Pancreas (tissue), 10 donors: ENCODE data around the gene ERBB4. TPM values are rescaled to one million over a fixed set of nuclear protein-coding genes. Genes with fewer than 3 reads are reported as not detected.
A peak's percentile ranks its signal among the peaks of the same experiment; 100 is the strongest.

ENCODE experiments used
- ATAC-seq, 4 donors: fragments of 200-7000 bp; cut with Tn5 transposase; one replicate each; pipeline versions ENCODE4 v1.8.0 to v1.9.1; 2020; ENCODE audit warnings: mild to moderate bottlenecking in 4 of 4, moderate library complexity in 4 of 4
- DNase-seq, 6 donors: peaks; one replicate each; pipeline ENCODE4 v3.0.0-alpha.2; 2020
- FAIRE-seq: peaks from 2 replicates; lab custom pipeline; 2012; peaks lifted over from hg19 to GRCh38; lab: Jason Lieb, UNC
- H3K27ac ChIP-seq, 4 donors: fragments of 200-600 bp; sonication (generic); 1 replicate in 3 of 4; 2 replicates in 1 of 4; pipeline versions ENCODE4 v1.5.0 to v1.8.0; 2020
- H3K27me3 ChIP-seq, 4 donors: fragments of 200-600 bp; one replicate each; pipeline ENCODE4 v1.8.0; 2021
- H3K36me3 ChIP-seq, 3 donors: fragments of 200-600 bp; sonication (generic) in 1 of 3; one replicate each; pipeline versions ENCODE4 v1.5.0 to v1.8.0; 2020 to 2021
- H3K4me1 ChIP-seq, 3 donors: fragments of 200-600 bp; one replicate each; pipeline ENCODE4 v1.8.0; 2021
- H3K4me3 ChIP-seq, 4 donors: fragments of 200-600 bp; sonication (generic) in 2 of 4; one replicate each; pipeline versions ENCODE4 v1.5.0 to v1.8.0; 2020 to 2021
- H3K9me3 ChIP-seq, 4 donors: fragments of 200-600 bp; one replicate each; pipeline ENCODE4 v1.8.0; 2021
- WGBS, 2 donors: extraction: QIAGEN DNeasy Blood & Tissue Kit; methylation state at CpG; one replicate each; pipeline ENCODE4 v1.1.7; 2013; 5-methylcytosine and 5-hydroxymethylcytosine counted together
- intact Hi-C, 3 donors: fragments of 100-400 bp; cut with DNase I; formaldehyde crosslinking; loops; one replicate each; pipeline versions ENCODE4 v1.11.1 to v1.14.2; 2022
- polyA plus RNA-seq, 2 donors: library from polyadenylated mRNA; stranded (reverse); fragments of 200-250 nt; gene quantifications; one replicate each; pipeline ENCODE4 v1.2.3, GENCODE V29; 2013
- total RNA-seq, 6 donors: library from RNA; stranded (reverse); fragmentation: NEBNext Ultra II Directional in 4 of 6; extraction: Animal tissue kit (Norgen Biotek cat#: 25700) in 4 of 6; gene quantifications; one replicate each; pipeline versions ENCODE4 v1.2.1 to v1.2.4, GENCODE V29; 2021 to 2023
- TF ChIP-seq, protein P1 (sequence below), 4 donors: fragments of 200-600 bp; sonication (generic) in 3 of 4; IDR thresholded peaks; one replicate each; pipeline versions ENCODE4 v1.5.0 to v1.8.0; 2021; ENCODE audit warnings: antibody characterized with exemption in 4 of 4
- donor health status: healthy with polysubstance abuse.
- donor health status: DM: no; HTN: no; CAD: no; lungs with moderate emphysema.
- donor health status: DM: no; HTN: no; CAD: no.
- donor health status: control.
- donor health status: control.
- donor health status: Bipolar disorder and iron deficiency.
- donor health status: DM: yes; HTN: yes; CAD: no.
- donor health status: DM: no; HTN: no; CAD: no.
- donor health status: DM: no; HTN: no; CAD: no.
- donor health status: DM: yes; HTN: yes; CAD: no.

Gene ERBB4
- total and polyA plus RNA-seq, 8 donors: 0.30 to 5.0 (median 3.3) TPM

DNA sequence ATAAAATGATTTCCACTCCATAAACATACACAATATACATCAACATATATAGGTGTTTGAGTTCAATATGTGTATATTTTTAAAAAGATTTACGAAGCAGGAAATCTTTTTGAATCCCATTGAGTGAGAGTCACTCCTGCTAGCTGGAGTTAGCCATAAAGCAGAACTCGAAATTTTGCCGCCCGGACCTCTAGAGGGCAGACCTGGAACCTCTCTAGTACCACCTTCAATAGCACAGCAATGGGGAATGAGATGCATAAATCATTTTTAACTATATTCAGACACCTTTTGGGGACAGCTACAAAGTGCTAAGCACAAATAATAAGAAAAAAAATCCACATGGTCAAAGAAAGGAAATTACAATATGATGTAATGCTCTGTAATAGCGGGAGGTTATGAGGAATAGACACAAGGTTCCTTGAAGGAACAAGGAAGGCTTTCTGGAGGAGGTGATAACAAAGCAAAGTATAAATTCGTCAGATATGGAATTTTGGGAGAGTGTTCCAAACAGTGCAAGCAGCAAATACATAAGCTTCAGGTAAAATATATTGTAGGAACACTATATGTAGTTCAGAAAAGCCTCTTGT is 533.4 kb downstream of the ERBB4 start:
- peaks cover 0 to 4% (median 0%) of the 10 kb centered on the region in 3 donors for H3K4me1 ChIP-seq
- H3K27ac ChIP-seq: no peak overlapping the region
- ATAC-seq (no peak), FAIRE-seq (no peak), DNase-seq (peak in 1 of 6 donors; percentile 26)
- H3K27me3 ChIP-seq: no peaks in the 10 kb centered on the region
- intact Hi-C loops: no loop called here
- H3K9me3 ChIP-seq: no peaks in the 10 kb centered on the region
- H3K4me3 ChIP-seq: no peak overlapping the region
- TF ChIP-seq, protein P1, sequence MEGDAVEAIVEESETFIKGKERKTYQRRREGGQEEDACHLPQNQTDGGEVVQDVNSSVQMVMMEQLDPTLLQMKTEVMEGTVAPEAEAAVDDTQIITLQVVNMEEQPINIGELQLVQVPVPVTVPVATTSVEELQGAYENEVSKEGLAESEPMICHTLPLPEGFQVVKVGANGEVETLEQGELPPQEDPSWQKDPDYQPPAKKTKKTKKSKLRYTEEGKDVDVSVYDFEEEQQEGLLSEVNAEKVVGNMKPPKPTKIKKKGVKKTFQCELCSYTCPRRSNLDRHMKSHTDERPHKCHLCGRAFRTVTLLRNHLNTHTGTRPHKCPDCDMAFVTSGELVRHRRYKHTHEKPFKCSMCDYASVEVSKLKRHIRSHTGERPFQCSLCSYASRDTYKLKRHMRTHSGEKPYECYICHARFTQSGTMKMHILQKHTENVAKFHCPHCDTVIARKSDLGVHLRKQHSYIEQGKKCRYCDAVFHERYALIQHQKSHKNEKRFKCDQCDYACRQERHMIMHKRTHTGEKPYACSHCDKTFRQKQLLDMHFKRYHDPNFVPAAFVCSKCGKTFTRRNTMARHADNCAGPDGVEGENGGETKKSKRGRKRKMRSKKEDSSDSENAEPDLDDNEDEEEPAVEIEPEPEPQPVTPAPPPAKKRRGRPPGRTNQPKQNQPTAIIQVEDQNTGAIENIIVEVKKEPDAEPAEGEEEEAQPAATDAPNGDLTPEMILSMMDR (IDR thresholded peaks at IDR 0.05): no peak
- H3K36me3 ChIP-seq: no peaks in the 10 kb centered on the region
- WGBS, 2 donors: 48 to 60% methylated on average over 6 of the region's 6 CpGs

DNA sequence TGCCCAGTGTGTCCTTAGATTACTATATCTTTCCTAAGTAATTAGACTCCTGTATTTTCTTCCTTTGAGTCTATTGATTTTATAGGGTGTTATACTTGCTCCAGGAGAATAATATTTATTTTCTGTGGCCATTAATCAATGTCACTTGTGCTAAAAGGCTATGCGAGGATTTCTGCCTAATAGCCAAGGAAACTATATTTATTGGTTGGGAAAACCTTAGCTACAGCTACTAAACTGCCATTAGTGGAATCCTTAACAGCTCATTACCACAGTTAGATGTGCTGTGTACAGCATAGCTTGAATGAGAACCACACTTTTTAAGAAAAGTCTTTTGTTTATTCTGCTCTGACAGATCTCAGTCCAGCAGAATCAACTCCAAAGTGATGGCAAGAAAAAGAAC is 537.3 kb downstream of the ERBB4 start:
- WGBS, 2 donors: 1 to 7% methylated on average over 1 of the region's 1 CpG
- Histone ChIP-seq H3K36me3 (no peaks in the 10 kb centered on the region), H3K4me3 (no peak overlapping the region), H3K27ac (no peak overlapping the region), H3K27me3 (no peaks in the 10 kb centered on the region), H3K9me3 (no peaks in the 10 kb centered on the region), H3K4me1 (peaks cover 0 to 4% (median 0%) of the 10 kb centered on the region in 3 donors)
- TF ChIP-seq, protein P1 (IDR thresholded peaks at IDR 0.05): no peak
- intact Hi-C loops: no loop called here
- ATAC-seq (no peak), FAIRE-seq (no peak), DNase-seq (no peak)

DNA sequence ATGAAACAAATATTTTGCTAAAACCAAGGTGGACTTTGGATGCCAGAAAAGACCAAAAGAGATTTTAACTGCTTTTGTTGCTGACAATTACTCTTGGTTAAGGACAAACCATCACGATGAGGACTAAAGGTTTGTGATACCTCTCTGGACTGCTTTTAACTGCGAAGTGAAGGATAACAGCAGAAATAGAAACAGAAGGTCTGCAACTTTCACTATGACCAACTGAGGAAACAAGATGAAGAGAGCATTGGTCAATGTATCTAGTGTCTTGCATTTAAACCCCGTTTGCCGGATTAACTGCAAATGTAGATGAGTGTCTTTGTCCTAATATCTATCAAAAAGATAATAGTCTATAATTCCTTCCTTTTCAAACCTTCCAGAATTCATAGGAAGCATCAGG is 541.7 kb downstream of the ERBB4 start:
- ATAC-seq: no peak
- Histone ChIP-seq H3K4me3 (no peak overlapping the region), H3K9me3 (no peaks in the 10 kb centered on the region), H3K27me3 (no peaks in the 10 kb centered on the region), H3K4me1 (peaks cover 0 to 4% (median 0%) of the 10 kb centered on the region in 3 donors), H3K36me3 (no peaks in the 10 kb centered on the region), H3K27ac (no peak overlapping the region)
- DNase-seq: no peak
- no peak for FAIRE-seq
- 75 to 78% methylated on average over 4 of the region's 4 CpGs for WGBS, 2 donors
- TF ChIP-seq, protein P1 (IDR thresholded peaks at IDR 0.05): no peak
- intact Hi-C loops: no loop called here

DNA sequence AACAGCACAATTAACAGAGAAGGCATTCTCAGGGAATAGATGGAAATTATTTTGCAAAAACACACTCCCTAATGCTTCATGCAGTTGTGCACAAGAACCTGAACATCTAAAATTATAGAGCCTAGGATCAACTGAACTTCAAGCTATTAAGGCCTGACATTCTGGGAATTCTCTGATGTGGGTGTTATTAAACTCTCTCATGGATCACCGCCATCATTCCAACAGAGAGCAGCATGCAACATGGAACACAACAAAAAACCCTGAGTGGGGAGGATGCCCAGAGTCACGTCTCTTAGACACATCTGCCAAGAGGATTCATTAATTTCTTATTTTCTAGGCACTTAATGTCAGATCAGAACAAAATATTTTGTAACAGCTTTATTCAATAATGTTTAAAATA is 543.8 kb downstream of the ERBB4 start:
- Histone ChIP-seq H3K36me3 (no peaks in the 10 kb centered on the region), H3K27ac (no peak overlapping the region), H3K9me3 (no peaks in the 10 kb centered on the region), H3K4me1 (no peaks in the 10 kb centered on the region), H3K27me3 (no peaks in the 10 kb centered on the region), H3K4me3 (no peak overlapping the region)
- DNase-seq (no peak), FAIRE-seq (no peak), ATAC-seq (no peak)
- intact Hi-C loops: no loop called here
- WGBS, 2 donors: 70 to 73% methylated on average over 2 of the region's 2 CpGs
- TF ChIP-seq, protein P1 (IDR thresholded peaks at IDR 0.05): no peak

DNA sequence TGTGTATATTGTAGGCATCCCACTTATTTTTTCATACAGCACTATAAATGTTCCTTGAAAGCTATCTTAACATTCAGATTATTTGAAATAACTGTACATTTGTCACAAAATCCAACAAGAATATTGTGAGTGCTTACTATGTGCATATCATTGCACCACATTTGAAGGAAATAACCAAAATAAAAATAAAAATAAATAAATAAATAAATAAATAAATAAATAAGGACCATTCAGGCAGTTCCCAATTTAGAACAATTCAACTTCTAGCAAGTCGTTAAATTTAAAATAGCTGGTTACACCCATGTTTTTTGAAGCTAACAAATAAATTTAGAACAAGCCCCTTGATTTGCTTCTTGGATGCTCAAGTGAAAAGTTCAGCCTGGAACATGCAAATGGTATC is 548.3 kb downstream of the ERBB4 start:
- DNase-seq: no peak
- Histone ChIP-seq H3K4me1 (no peaks in the 10 kb centered on the region), H3K4me3 (no peak overlapping the region), H3K9me3 (no peaks in the 10 kb centered on the region), H3K36me3 (no peaks in the 10 kb centered on the region), H3K27ac (no peak overlapping the region), H3K27me3 (no peaks in the 10 kb centered on the region)
- no peak for ATAC-seq
- intact Hi-C loops: no loop called here
- FAIRE-seq: peak; percentile 32
- TF ChIP-seq, protein P1 (IDR thresholded peaks at IDR 0.05): no peak
- WGBS, 2 donors: 84 to 90% methylated on average over 1 of the region's 1 CpG
